Measurements from ENCODE around the gene FTO. TPM values are rescaled to one million over a fixed set of nuclear protein-coding genes. Genes with fewer than 3 reads are reported as not detected.

FTO gene
- total RNA-seq, 1 experiment from 2014 or later = 57.4 TPM

- DNase-seq (ENCODE audit: low spot score) = no peak
- H3K27ac Mint-ChIP-seq = no peak overlapping the region
- TF ChIP-seq JUN (CRISPR knock-in tag; IDR thresholded peaks at IDR 0.05) = no peak
- no peak for TF ChIP-seq MXD4 (CRISPR knock-in tag; IDR thresholded peaks at IDR 0.05; ENCODE audit: borderline replicate concordance)
- TF ChIP-seq ZNF512 (CRISPR knock-in tag; IDR thresholded peaks at IDR 0.05; ENCODE audit: borderline replicate concordance) = no peak
- no peak for TF ChIP-seq ZBTB21 (CRISPR knock-in tag; IDR thresholded peaks at IDR 0.05; ENCODE audit: borderline replicate concordance)
- TF ChIP-seq GTF2I (CRISPR knock-in tag; conservative IDR thresholded peaks at IDR 0.05) = no peak
- no peak for TF ChIP-seq CREB1 (CRISPR knock-in tag; IDR thresholded peaks at IDR 0.05)
- TF ChIP-seq FOXJ3 (CRISPR knock-in tag; IDR thresholded peaks at IDR 0.05; ENCODE audit: borderline replicate concordance) = no peak
- TF ChIP-seq, protein P1, sequence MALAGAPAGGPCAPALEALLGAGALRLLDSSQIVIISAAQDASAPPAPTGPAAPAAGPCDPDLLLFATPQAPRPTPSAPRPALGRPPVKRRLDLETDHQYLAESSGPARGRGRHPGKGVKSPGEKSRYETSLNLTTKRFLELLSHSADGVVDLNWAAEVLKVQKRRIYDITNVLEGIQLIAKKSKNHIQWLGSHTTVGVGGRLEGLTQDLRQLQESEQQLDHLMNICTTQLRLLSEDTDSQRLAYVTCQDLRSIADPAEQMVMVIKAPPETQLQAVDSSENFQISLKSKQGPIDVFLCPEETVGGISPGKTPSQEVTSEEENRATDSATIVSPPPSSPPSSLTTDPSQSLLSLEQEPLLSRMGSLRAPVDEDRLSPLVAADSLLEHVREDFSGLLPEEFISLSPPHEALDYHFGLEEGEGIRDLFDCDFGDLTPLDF (CRISPR knock-in tag; IDR thresholded peaks at IDR 0.05) = no peak
- no peak for TF ChIP-seq ESRRA (CRISPR knock-in tag; IDR thresholded peaks at IDR 0.05; ENCODE audit: borderline replicate concordance)
- TF ChIP-seq, protein P2, sequence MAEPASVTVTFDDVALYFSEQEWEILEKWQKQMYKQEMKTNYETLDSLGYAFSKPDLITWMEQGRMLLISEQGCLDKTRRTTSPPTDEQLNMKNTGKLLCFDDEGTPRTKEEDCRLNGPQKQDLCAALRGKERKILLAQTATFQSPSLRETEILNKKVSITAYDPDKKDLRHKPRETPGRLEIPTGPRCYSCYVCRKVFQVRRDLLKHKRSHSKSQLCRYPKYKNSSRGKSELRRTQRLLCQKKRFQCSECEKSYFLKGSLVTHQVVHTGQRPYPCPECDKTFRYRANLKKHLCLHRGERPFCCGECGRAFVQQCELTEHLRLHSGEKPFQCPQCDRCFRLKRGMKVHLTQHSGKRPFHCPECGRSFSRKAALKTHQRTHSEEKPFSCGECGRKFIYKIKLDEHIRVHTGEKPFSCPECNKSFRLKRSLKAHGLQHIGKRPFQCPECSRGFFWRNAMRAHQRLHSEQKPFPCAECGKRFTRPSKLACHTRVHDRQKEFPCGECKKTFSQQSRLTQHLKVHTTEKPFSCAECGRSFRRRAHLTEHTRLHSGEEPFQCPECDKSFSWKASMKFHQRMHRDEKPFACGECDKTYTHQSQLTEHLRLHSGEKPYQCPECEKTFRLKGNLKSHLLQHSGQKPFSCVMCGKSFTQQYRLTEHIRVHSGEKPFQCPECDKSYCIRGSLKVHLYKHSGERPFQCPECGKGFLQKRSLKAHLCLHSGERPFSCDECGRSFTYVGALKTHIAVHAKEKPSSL (CRISPR knock-in tag; conservative IDR thresholded peaks at IDR 0.05) = no peak
- no peak for TF ChIP-seq PRRX2 (CRISPR knock-in tag; IDR thresholded peaks at IDR 0.05)
- no peak for ATAC-seq
- H3K27me3 Mint-ChIP-seq (ENCODE audit: low read depth) = no peaks in the 10 kb centered on the region
- ChIA-PET POLR2A (no interaction called here), CTCF (interaction anchor here (1.1 kb wide), 1 partner anchor 73 kb away, joined by 3 read pairs; no protein-coding TSS in a partner anchor)
- H3K9me3 Mint-ChIP-seq = no peaks in the 10 kb centered on the region
- H3K4me3 Mint-ChIP-seq = no peak overlapping the region
- H3K36me3 Mint-ChIP-seq = peaks cover 7% of the 10 kb centered on the region
- H3K4me1 Mint-ChIP-seq = peaks cover 8% of the 10 kb centered on the region; the same call in 1 of the 2 replicates
Measured at GRCh38 chr16:53817117-53817755, 113.3 kb downstream of the FTO start.

DNA sequence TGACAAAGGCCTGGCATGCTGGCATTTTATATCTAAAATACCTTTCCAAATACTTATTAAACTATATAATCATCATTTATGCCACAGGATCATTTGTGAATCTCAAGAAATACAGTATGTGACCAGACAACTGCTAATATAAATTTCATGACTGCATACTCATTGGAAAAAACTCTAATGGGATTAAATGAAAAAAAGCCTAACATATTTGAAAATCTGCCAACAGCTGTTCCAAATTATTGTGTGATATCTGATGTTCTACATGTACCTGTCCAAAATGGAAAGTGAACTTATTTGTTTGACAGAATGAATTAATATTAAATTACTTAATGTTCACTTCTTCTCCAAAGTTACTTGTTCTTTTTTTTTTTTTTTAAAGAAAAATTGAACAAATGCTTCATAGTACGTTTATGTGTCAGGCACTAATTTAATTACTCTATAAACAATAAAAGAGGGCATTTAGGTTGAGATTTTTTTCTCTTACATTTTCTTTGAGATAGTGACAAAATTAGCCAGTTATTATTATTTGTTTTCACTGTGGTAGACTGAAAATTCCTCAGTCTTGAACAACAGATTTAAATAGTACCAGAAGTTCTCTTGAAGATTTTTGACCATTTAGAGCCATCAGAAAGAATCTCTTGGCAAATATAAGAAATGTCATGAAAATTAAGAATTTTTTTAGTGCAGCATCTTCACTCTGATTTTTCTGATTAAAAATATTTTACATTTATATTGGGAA, 114.0 kb downstream of the FTO start:
- H3K9me3 Mint-ChIP-seq = no peaks in the 10 kb centered on the region
- no peak overlapping the region for H3K27ac Mint-ChIP-seq
- peaks cover 7% of the 10 kb centered on the region for H3K36me3 Mint-ChIP-seq
- no peak overlapping the region for H3K4me3 Mint-ChIP-seq
- DNase-seq (ENCODE audit: low spot score) (no peak), ATAC-seq (no peak)
- ChIA-PET POLR2A (no interaction called here), CTCF (interaction anchor here (1.1 kb wide), 1 partner anchor 73 kb away, joined by 3 read pairs; no protein-coding TSS in a partner anchor)
- H3K4me1 Mint-ChIP-seq = peaks cover 8% of the 10 kb centered on the region; the same call in 1 of the 2 replicates
- H3K27me3 Mint-ChIP-seq (ENCODE audit: low read depth) = no peaks in the 10 kb centered on the region
- no peak for TF ChIP-seq NFATC4 (CRISPR knock-in tag; IDR thresholded peaks at IDR 0.05)
- TF ChIP-seq CBFB (CRISPR knock-in tag; IDR thresholded peaks at IDR 0.05; ENCODE audit: low read depth) = no peak
- no peak for TF ChIP-seq TCF7 (CRISPR knock-in tag; IDR thresholded peaks at IDR 0.05; ENCODE audit: low read depth)
- TF ChIP-seq, protein P3, sequence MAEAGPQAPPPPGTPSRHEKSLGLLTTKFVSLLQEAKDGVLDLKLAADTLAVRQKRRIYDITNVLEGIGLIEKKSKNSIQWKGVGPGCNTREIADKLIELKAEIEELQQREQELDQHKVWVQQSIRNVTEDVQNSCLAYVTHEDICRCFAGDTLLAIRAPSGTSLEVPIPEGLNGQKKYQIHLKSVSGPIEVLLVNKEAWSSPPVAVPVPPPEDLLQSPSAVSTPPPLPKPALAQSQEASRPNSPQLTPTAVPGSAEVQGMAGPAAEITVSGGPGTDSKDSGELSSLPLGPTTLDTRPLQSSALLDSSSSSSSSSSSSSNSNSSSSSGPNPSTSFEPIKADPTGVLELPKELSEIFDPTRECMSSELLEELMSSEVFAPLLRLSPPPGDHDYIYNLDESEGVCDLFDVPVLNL (CRISPR knock-in tag; IDR thresholded peaks at IDR 0.05; ENCODE audit: borderline replicate concordance, low read depth) = no peak
- TF ChIP-seq ZNF121 (CRISPR knock-in tag; IDR thresholded peaks at IDR 0.05) = no peak
- TF ChIP-seq GRHL2 (CRISPR knock-in tag; IDR thresholded peaks at IDR 0.05; ENCODE audit: insufficient replicate concordance, severe bottlenecking) = no peak
- no peak for TF ChIP-seq OVOL2 (CRISPR knock-in tag; IDR thresholded peaks at IDR 0.05; ENCODE audit: borderline replicate concordance)
- no peak for TF ChIP-seq ELF4 (CRISPR knock-in tag; IDR thresholded peaks at IDR 0.05; ENCODE audit: low read depth)
- TF ChIP-seq TEAD1 (CRISPR knock-in tag; IDR thresholded peaks at IDR 0.05) = no peak
- no peak for TF ChIP-seq RELA (CRISPR knock-in tag; IDR thresholded peaks at IDR 0.05; ENCODE audit: borderline replicate concordance)
- TF ChIP-seq, protein P4, sequence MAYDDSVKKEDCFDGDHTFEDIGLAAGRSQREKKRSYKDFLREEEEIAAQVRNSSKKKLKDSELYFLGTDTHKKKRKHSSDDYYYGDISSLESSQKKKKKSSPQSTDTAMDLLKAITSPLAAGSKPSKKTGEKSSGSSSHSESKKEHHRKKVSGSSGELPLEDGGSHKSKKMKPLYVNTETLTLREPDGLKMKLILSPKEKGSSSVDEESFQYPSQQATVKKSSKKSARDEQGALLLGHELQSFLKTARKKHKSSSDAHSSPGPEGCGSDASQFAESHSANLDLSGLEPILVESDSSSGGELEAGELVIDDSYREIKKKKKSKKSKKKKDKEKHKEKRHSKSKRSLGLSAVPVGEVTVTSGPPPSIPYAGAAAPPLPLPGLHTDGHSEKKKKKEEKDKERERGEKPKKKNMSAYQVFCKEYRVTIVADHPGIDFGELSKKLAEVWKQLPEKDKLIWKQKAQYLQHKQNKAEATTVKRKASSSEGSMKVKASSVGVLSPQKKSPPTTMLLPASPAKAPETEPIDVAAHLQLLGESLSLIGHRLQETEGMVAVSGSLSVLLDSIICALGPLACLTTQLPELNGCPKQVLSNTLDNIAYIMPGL (CRISPR knock-in tag; IDR thresholded peaks at IDR 0.05) = no peak
- TF ChIP-seq, protein P5, sequence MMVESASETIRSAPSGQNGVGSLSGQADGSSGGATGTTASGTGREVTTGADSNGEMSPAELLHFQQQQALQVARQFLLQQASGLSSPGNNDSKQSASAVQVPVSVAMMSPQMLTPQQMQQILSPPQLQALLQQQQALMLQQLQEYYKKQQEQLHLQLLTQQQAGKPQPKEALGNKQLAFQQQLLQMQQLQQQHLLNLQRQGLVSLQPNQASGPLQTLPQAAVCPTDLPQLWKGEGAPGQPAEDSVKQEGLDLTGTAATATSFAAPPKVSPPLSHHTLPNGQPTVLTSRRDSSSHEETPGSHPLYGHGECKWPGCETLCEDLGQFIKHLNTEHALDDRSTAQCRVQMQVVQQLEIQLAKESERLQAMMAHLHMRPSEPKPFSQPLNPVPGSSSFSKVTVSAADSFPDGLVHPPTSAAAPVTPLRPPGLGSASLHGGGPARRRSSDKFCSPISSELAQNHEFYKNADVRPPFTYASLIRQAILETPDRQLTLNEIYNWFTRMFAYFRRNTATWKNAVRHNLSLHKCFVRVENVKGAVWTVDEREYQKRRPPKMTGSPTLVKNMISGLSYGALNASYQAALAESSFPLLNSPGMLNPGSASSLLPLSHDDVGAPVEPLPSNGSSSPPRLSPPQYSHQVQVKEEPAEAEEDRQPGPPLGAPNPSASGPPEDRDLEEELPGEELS (CRISPR knock-in tag; IDR thresholded peaks at IDR 0.05) = no peak
